Large intestine (tissue), 3 donors: ENCODE data around the gene CIB4. TPM values are rescaled to one million over a fixed set of nuclear protein-coding genes. Genes with fewer than 3 reads are reported as not detected.

ENCODE experiments used
- DNase-seq, 2 donors: peaks; one replicate each; pipeline versions ENCODE4 v3.0.0 to v3.0.0-alpha.2; 2013
- H3K27ac ChIP-seq: one replicate; pipeline ENCODE4 v1.5.1; 2013; ENCODE audit warnings: low read length
- H3K27me3 ChIP-seq: 2 replicates; pipeline ENCODE4 v1.6.1; 2013; ENCODE audit warnings: low read length; ENCODE audit not compliant: control insufficient read depth, insufficient read depth
- H3K36me3 ChIP-seq: 2 replicates; pipeline ENCODE4 v1.6.1; 2013; ENCODE audit warnings: low read length; ENCODE audit not compliant: control insufficient read depth, insufficient read depth
- H3K4me1 ChIP-seq: one replicate; pipeline ENCODE4 v1.6.1; 2013; ENCODE audit warnings: low read length; ENCODE audit not compliant: control insufficient read depth, insufficient read depth
- H3K4me3 ChIP-seq: one replicate; pipeline ENCODE4 v1.5.1; 2013; ENCODE audit warnings: low read length
- H3K9me3 ChIP-seq: one replicate; pipeline ENCODE4 v1.6.1; 2013; ENCODE audit warnings: mild to moderate bottlenecking, low read depth, low read length, moderate library complexity; ENCODE audit not compliant: control insufficient read depth
- WGBS: methylation state at CpG from one replicate; pipeline ENCODE4 v1.1.5; 2013; ENCODE audit warnings: low lambda C conversion rate; ENCODE audit not compliant: insufficient coverage; 5-methylcytosine and 5-hydroxymethylcytosine counted together
- polyA plus RNA-seq: library from polyadenylated mRNA; unstranded; fragments of 120-200 nt; gene quantifications from one replicate; pipeline ENCODE4 v1.2.1, GENCODE V29; 2013

CIB4 gene
- polyA plus RNA-seq, 1 donor = 0.21 TPM

DNA sequence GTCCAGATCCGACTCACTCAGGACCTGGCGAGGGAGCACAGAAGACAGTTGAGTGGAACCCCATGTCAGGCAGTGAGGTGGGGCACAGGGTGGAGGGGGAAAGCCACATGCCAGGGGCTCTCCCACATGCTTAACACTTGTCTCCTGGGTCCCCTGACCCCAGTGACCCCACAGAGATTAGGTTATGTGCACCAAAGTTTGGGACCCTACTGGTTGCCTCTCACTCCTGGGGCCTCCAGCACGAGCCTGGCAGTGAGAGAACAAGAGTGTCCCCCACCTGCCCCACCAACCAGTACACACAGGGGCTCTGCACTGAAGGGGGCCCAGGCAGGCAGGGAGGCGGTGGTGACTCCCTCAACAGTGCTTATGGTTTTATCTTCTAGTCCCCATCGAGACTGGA is 58.3 kb downstream of the CIB4 start:
- no peaks in the 10 kb centered on the region for H3K4me1 ChIP-seq
- H3K36me3 ChIP-seq = no peaks in the 10 kb centered on the region
- no peak overlapping the region for H3K27ac ChIP-seq
- no CpG with 5 or more reads among the region's 5 CpGs for WGBS
- H3K9me3 ChIP-seq = no peaks in the 10 kb centered on the region
- no peak overlapping the region for H3K4me3 ChIP-seq
- peaks cover 33% of the 10 kb centered on the region for H3K27me3 ChIP-seq
- no peak for DNase-seq

- no peaks in the 10 kb centered on the region for H3K9me3 ChIP-seq
- H3K27me3 ChIP-seq = peaks cover 31% of the 10 kb centered on the region
- H3K4me3 ChIP-seq = no peak overlapping the region
- no CpG with 5 or more reads among the region's 18 CpGs for WGBS
- DNase-seq = no peak
- no peak overlapping the region for H3K27ac ChIP-seq
- no peaks in the 10 kb centered on the region for H3K4me1 ChIP-seq
- H3K36me3 ChIP-seq = no peaks in the 10 kb centered on the region
Observed at GRCh38 chr2:26581991-26582842, 58.9 kb downstream of the CIB4 start.

DNA sequence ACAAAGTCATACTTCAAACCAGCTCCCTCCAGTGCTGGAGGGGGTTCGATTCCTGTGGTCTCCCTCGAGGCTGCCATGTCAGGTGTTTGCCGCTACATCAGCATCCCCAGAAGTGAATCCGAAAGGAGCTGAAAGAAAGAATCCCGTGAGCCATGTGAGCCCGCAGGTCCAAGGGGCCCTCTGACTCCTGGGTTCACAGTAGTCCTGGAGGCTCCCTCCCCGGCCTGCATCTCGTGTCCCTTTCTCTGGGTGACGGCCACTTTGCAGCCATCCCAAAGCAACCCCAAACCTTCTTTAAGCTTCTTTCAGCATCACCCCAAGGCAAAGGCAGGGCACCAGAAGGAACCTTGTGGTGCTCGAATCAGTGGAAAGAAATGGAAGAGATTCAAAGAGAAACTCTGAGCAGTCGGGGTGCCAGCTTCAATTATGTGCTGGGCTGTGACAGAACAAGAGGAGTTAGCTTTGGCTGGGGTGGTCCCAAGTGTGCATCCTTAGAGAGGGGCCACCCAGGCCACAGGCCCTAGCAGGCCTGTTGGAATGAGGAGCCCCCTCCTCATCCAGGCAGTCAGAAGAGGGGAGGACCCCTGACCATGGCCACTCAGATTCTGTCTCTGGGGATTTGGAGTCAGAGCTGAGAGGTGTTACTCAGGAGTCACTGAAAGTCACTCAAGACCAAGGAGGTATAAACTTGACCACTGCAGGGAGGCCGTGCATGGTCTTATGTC is 59.7 kb downstream of the CIB4 start:
- DNase-seq = no peak
- WGBS = no CpG with 5 or more reads among the region's 12 CpGs
- H3K9me3 ChIP-seq = no peaks in the 10 kb centered on the region
- no peak overlapping the region for H3K27ac ChIP-seq
- no peaks in the 10 kb centered on the region for H3K36me3 ChIP-seq
- no peaks in the 10 kb centered on the region for H3K4me1 ChIP-seq
- H3K4me3 ChIP-seq = no peak overlapping the region
- H3K27me3 ChIP-seq = peaks cover 36% of the 10 kb centered on the region

- Histone ChIP-seq H3K36me3 (no peaks in the 10 kb centered on the region), H3K9me3 (no peaks in the 10 kb centered on the region), H3K4me3 (no peak overlapping the region), H3K27me3 (peaks cover 30% of the 10 kb centered on the region), H3K27ac (no peak overlapping the region), H3K4me1 (no peaks in the 10 kb centered on the region)
- WGBS = no CpG with 5 or more reads among the region's 5 CpGs
- DNase-seq = no peak
Observed at GRCh38 chr2:26580751-26581150, 60.4 kb downstream of the CIB4 start.

GRCh38 chr2:26580151-26580550 is 61.0 kb downstream of the CIB4 start:
- no CpG with 5 or more reads among the region's 6 CpGs for WGBS
- Histone ChIP-seq H3K4me1 (no peaks in the 10 kb centered on the region), H3K4me3 (no peak overlapping the region), H3K27me3 (peaks cover 29% of the 10 kb centered on the region), H3K27ac (no peak overlapping the region), H3K9me3 (no peaks in the 10 kb centered on the region), H3K36me3 (no peaks in the 10 kb centered on the region)
- DNase-seq = no peak

DNA sequence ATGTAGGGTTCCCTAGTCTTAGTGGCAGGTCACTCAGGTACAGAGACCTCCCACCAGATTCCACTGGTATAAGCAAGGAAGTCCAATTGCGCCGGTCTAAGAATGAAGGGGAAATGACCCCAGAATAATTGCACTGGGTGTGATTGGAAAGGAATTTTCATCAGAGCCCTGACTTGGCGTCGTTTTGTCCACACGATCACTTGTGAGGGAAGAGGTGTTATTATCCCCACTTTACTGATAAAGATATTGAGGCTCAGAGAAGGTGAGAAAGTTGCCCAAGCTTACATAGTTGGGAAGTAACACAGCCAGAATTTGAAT is 61.5 kb downstream of the CIB4 start:
- Histone ChIP-seq H3K9me3 (no peaks in the 10 kb centered on the region), H3K27ac (no peak overlapping the region), H3K36me3 (no peaks in the 10 kb centered on the region), H3K4me1 (no peaks in the 10 kb centered on the region), H3K4me3 (no peak overlapping the region), H3K27me3 (peaks cover 27% of the 10 kb centered on the region)
- DNase-seq = no peak
- 45% methylated on average over 3 of the region's 5 CpGs for WGBS

DNA sequence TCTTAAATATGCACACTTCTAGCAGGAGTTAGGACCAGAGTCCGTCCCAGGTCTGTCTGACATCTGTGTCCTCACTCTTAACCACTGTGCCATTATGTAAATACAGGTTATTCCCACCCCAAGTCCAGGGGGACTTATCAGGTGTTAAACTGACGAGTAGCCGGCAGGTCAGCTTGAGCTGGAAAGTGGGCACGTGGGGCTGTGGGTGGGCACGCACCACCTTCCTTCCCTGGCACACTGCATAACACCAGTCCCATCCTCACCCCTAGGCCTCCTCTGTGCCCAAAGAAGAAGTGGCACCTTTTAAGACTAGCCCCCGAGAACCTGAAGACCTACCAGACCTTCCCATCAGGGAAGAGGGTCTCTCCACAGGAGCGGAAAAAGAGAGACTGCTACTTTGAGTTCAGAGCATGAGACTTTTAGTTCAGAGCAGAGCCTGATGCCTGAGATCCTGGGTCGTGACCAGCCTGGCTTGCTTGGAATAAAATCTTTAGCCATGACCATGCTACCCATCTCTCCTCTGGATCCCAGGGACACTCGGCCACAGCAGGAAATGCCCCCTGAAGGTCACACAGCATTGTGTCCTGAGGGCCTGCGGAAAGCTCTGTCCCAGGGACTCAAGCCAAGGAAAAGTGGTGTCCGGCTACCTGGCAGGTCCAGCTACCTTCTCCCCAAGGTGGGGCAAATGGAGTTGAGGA is 62.0 kb downstream of the CIB4 start:
- H3K9me3 ChIP-seq = no peaks in the 10 kb centered on the region
- WGBS = no CpG with 5 or more reads among the region's 11 CpGs
- no peak overlapping the region for H3K4me3 ChIP-seq
- H3K4me1 ChIP-seq = no peaks in the 10 kb centered on the region
- DNase-seq = no peak
- H3K36me3 ChIP-seq = no peaks in the 10 kb centered on the region
- peaks cover 27% of the 10 kb centered on the region for H3K27me3 ChIP-seq
- no peak overlapping the region for H3K27ac ChIP-seq

GRCh38 chr2:26578581-26578980 is 62.6 kb downstream of the CIB4 start:
- no peak overlapping the region for H3K4me3 ChIP-seq
- peaks cover 27% of the 10 kb centered on the region for H3K27me3 ChIP-seq
- WGBS = no CpG with 5 or more reads among the region's 5 CpGs
- DNase-seq = no peak
- no peaks in the 10 kb centered on the region for H3K4me1 ChIP-seq
- no peaks in the 10 kb centered on the region for H3K9me3 ChIP-seq
- no peaks in the 10 kb centered on the region for H3K36me3 ChIP-seq
- H3K27ac ChIP-seq = no peak overlapping the region

DNA sequence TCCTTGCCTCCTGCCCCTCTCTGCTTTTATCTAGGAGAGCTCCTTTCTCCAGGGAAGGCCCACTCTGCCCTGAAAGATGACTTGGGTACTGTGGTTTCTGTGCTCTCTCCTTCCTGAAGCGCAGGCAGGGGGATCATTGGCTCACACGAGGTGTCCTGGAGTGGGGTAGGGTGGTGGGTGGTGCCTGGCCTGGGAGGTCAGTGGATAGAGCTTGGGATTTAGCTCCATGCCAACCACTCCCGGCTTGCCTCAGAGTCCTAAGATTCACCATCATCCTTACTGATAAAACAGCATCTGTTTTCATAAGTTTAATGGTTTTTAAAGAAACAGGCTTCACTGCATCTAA is 63.1 kb downstream of the CIB4 start:
- no peaks in the 10 kb centered on the region for H3K9me3 ChIP-seq
- WGBS = no CpG with 5 or more reads among the region's 3 CpGs
- H3K4me3 ChIP-seq = no peak overlapping the region
- peaks cover 27% of the 10 kb centered on the region for H3K27me3 ChIP-seq
- H3K36me3 ChIP-seq = no peaks in the 10 kb centered on the region
- no peak for DNase-seq
- H3K27ac ChIP-seq = no peak overlapping the region
- no peaks in the 10 kb centered on the region for H3K4me1 ChIP-seq

- Histone ChIP-seq H3K4me1 (no peaks in the 10 kb centered on the region), H3K4me3 (no peak overlapping the region), H3K27ac (no peak overlapping the region), H3K27me3 (peaks cover 30% of the 10 kb centered on the region), H3K9me3 (no peaks in the 10 kb centered on the region), H3K36me3 (no peaks in the 10 kb centered on the region)
- DNase-seq = peak; percentile 28
- WGBS = 0% methylated on average over 1 of the region's 24 CpGs
Observed at GRCh38 chr2:26577442-26578112, 63.6 kb downstream of the CIB4 start.
